Prostate gland (tissue), 2 donors: Measurements from ENCODE around the gene PRX.
"Not testable (repeated sequence)": the region's sequence is repeated elsewhere in the genome, so short reads cannot be mapped to it uniquely, and the experiment has no call there.

ENCODE experiments used
- CTCF ChIP-seq, 4 experiments: fragments of 200-600 bp in 2 of 4; fragments of 450-650 bp in 2 of 4; sonication (generic) in 2 of 4; IDR thresholded peaks; 1 replicate in 3 of 4; 2 replicates in 1 of 4; pipeline ENCODE4 v1.5.1; 2016 to 2019; ENCODE audit warnings: antibody characterized with exemption in 4 of 4, mild to moderate bottlenecking in 2 of 4, moderate library complexity in 2 of 4
- POLR2A ChIP-seq: fragments of 450-650 bp; IDR thresholded peaks from one replicate; pipeline ENCODE4 v1.6.1; 2016; ENCODE audit warnings: antibody characterized with exemption, mild to moderate bottlenecking
- POLR2AphosphoS5 ChIP-seq: sonication (generic); formaldehyde crosslinking; IDR thresholded peaks from one replicate; pipeline ENCODE4 v1.6.1; 2017; ENCODE audit warnings: antibody characterized with exemption

GRCh38 chr19:40428197-40428596, 15.0 kb upstream of the PRX start:
- not testable (repeated sequence) for TF ChIP-seq CTCF (IDR thresholded peaks at IDR 0.05); POLR2A; POLR2AphosphoS5
